Measurements from ENCODE around the gene SIAH2.

Gene SIAH2

DNA sequence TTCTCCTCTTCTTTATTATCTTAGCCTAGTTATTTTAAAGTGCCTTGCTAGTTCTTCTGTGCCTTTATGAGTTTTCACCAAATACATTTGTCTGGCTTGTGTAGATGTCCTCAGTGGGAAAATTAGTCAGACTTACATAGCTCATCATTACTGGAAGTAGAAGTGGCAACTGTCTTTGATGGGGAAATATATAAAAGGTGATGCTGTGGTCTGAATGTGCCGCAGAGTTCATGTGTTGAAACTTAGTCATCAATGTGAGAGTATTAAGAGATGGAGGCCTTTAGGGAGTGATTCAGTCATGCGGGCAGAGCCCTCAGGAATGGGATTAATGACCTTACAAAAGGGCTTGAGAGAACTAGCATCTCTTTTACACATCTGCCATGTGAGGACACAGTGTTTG is 52.9 kb downstream of the SIAH2 start:
- TF ChIP-seq, protein P1, sequence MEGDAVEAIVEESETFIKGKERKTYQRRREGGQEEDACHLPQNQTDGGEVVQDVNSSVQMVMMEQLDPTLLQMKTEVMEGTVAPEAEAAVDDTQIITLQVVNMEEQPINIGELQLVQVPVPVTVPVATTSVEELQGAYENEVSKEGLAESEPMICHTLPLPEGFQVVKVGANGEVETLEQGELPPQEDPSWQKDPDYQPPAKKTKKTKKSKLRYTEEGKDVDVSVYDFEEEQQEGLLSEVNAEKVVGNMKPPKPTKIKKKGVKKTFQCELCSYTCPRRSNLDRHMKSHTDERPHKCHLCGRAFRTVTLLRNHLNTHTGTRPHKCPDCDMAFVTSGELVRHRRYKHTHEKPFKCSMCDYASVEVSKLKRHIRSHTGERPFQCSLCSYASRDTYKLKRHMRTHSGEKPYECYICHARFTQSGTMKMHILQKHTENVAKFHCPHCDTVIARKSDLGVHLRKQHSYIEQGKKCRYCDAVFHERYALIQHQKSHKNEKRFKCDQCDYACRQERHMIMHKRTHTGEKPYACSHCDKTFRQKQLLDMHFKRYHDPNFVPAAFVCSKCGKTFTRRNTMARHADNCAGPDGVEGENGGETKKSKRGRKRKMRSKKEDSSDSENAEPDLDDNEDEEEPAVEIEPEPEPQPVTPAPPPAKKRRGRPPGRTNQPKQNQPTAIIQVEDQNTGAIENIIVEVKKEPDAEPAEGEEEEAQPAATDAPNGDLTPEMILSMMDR (IDR thresholded peaks at IDR 0.05; ENCODE audit: borderline replicate concordance, extremely low read depth, low read length, poor library complexity, severe bottlenecking): no peak
- TF ChIP-seq EZH2 (IDR thresholded peaks at IDR 0.05; ENCODE audit: borderline replicate concordance, low read depth, low read length, severe bottlenecking): no peak
- H4K20me1 ChIP-seq (ENCODE audit: insufficient read depth, low read length): no peaks in the 10 kb centered on the region
- no peak overlapping the region for H3K4me3 ChIP-seq (ENCODE audit: low read depth in 1 of 2, low read length in 2 of 2)
- H3K4me1 ChIP-seq (ENCODE audit: insufficient read depth, low read length): peaks cover 3% of the 10 kb centered on the region; the same call in 1 of the 2 replicates
- no peaks in the 10 kb centered on the region for H3K36me3 ChIP-seq (ENCODE audit: insufficient read depth, low read length)
- H3K9me3 ChIP-seq (ENCODE audit: insufficient read depth, low read length, severe bottlenecking): no peaks in the 10 kb centered on the region
- DNase-seq (no peak), ATAC-seq (ENCODE audit: insufficient read depth, low read depth) (no peak)
- H3K27me3 ChIP-seq (ENCODE audit: insufficient read depth, low read length, poor library complexity): no peaks in the 10 kb centered on the region
- no peak overlapping the region for H3K9ac ChIP-seq (ENCODE audit: low read depth, low read length)
- H3K27ac ChIP-seq (ENCODE audit: low read length): no peak overlapping the region
- H3K79me2 ChIP-seq (ENCODE audit: insufficient read depth, low read length): no peaks in the 10 kb centered on the region
- no peak overlapping the region for H3K4me2 ChIP-seq (ENCODE audit: insufficient read depth, low read length)
- H2AFZ ChIP-seq (ENCODE audit: low read depth, low read length): no peak overlapping the region

DNA sequence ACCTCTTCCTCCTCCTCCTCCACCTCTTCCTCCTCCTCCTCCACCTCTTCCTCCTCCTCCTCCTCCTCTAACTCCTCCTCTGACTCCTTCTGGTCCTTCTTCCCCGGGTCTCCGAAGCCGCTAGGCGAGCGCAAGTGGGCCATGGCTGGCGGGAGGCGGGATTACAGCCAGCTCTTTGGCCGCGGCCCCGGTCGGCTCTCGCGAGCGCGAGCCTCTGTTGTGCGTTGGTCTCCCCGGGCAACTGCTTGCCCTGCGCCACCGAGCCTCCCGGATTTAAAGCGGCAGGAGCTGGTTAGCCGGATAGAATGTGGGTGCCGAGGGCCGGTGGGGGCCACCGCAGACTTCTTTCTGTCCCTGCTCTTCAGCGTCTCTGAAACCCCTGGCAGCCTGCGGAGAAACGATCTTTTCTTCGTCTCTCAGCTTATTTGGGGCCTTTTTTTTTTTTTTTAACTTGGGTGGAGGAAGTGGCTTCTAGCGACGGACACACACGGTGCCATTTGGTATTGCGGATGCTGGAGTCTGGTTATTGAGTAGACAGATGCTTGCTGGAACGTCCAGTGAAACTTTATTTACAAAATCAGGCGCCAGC is 59.1 kb downstream of the SIAH2 start, which contains the start of gene ERICH6:
ERICH6 (minus strand) TSS at position 165 of the 589 bp plus-strand sequence; CDS start at position 143, 22 bp downstream.
- ATAC-seq (ENCODE audit: insufficient read depth, low read depth) (peak; percentile 93), DNase-seq (peak; percentile 81)
- Histone ChIP-seq H3K4me2 (ENCODE audit: insufficient read depth, low read length) (peak within 1 kb of the TSS; percentile 61), H4K20me1 (ENCODE audit: insufficient read depth, low read length) (no peaks in the 10 kb centered on the region), H3K4me1 (ENCODE audit: insufficient read depth, low read length) (peaks cover 19% of the 10 kb centered on the region), H3K79me2 (ENCODE audit: insufficient read depth, low read length) (no peaks in the 10 kb centered on the region), H3K36me3 (ENCODE audit: insufficient read depth, low read length) (no peaks in the 10 kb centered on the region), H3K27me3 (ENCODE audit: insufficient read depth, low read length, poor library complexity) (no peaks in the 10 kb centered on the region), H2AFZ (ENCODE audit: low read depth, low read length) (peak within 1 kb of the TSS; percentile 89), H3K4me3 (ENCODE audit: low read depth in 1 of 2, low read length in 2 of 2) (peak within 1 kb of the TSS; percentile 29 to 61; a peak in 3 of 4 replicates), H3K9ac (ENCODE audit: low read depth, low read length) (peak within 1 kb of the TSS; percentile 58), H3K9me3 (ENCODE audit: insufficient read depth, low read length, severe bottlenecking) (no peaks in the 10 kb centered on the region), H3K27ac (ENCODE audit: low read length) (peak within 1 kb of the TSS; percentile 54)
- TF ChIP-seq EZH2 (IDR thresholded peaks at IDR 0.05; ENCODE audit: borderline replicate concordance, low read depth, low read length, severe bottlenecking): no peak
- TF ChIP-seq, protein P1 (IDR thresholded peaks at IDR 0.05; ENCODE audit: borderline replicate concordance, extremely low read depth, low read length, poor library complexity, severe bottlenecking): no peak

DNA sequence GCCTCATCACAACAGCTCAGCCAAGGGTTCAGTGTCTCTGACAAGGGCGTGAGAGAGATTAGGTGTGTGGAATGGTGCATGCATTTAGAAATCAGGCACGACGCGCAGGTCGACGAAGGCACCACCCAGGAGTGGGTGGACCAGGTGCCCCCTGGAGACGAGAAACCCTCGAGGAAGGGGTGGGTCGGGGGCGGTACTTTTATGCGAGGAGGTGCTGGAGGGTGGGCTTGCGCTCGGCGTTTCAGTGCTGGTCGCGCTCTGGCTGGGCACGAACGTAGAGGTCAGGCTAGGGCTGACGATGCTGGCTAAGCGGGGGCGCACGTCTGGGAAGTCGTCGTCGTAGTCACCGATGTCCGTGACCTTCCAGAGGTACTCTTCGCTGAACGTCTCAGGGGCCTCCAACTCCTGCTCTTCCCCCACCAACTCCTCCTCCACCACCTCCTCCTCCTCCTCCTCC is 59.6 kb downstream of the SIAH2 start:
- Histone ChIP-seq H3K4me2 (ENCODE audit: insufficient read depth, low read length) (peak overlapping the region; percentile 61), H3K9me3 (ENCODE audit: insufficient read depth, low read length, severe bottlenecking) (no peaks in the 10 kb centered on the region), H3K4me1 (ENCODE audit: insufficient read depth, low read length) (peaks cover 19% of the 10 kb centered on the region), H3K27ac (ENCODE audit: low read length) (peak overlapping the region; percentile 54), H3K27me3 (ENCODE audit: insufficient read depth, low read length, poor library complexity) (no peaks in the 10 kb centered on the region), H3K36me3 (ENCODE audit: insufficient read depth, low read length) (no peaks in the 10 kb centered on the region), H2AFZ (ENCODE audit: low read depth, low read length) (peak overlapping the region; percentile 89), H3K79me2 (ENCODE audit: insufficient read depth, low read length) (no peaks in the 10 kb centered on the region), H4K20me1 (ENCODE audit: insufficient read depth, low read length) (no peaks in the 10 kb centered on the region), H3K9ac (ENCODE audit: low read depth, low read length) (peak overlapping the region; percentile 58), H3K4me3 (ENCODE audit: low read depth in 1 of 2, low read length in 2 of 2) (peak overlapping the region; percentile 29 to 61; a peak in 3 of 4 replicates)
- TF ChIP-seq, protein P1 (IDR thresholded peaks at IDR 0.05; ENCODE audit: borderline replicate concordance, extremely low read depth, low read length, poor library complexity, severe bottlenecking): no peak
- no peak for TF ChIP-seq EZH2 (IDR thresholded peaks at IDR 0.05; ENCODE audit: borderline replicate concordance, low read depth, low read length, severe bottlenecking)
- DNase-seq (no peak), ATAC-seq (ENCODE audit: insufficient read depth, low read depth) (peak; percentile 7; the same call in 1 of the 3 replicates)
